Measurements from ENCODE around the gene FAM131B.

GRCh38 chr7:143383642-143383957 is 21.1 kb upstream of the FAM131B start:
- no peak for TF ChIP-seq CTCF (conservative IDR thresholded peaks at IDR 0.05 in 1 of 2, IDR thresholded peaks at IDR 0.05 in 1 of 2; ENCODE audit: extremely low read depth in 1 of 2, insufficient read depth in 1 of 2, low read depth in 1 of 2, low read length in 2 of 2)
- TF ChIP-seq EZH2 (IDR thresholded peaks at IDR 0.05; ENCODE audit: borderline replicate concordance, low read length) = no peak

All from mammary epithelial cell (primary cell).